Activated CD4-positive, alpha-beta T cell treated with anti-CD3 and anti-CD28 coated beads, Interleukin-2, amount 10 ng/mL, durations not matched to agents 7 days and 5 days (primary cell): ENCODE data around the gene TAF10. TPM values are rescaled to one million over a fixed set of nuclear protein-coding genes. Genes with fewer than 3 reads are reported as not detected.

Source experiments
- CTCF ChIA-PET: fragments of 350-600 bp; sonication (Branson Sonifier 250); formaldehyde crosslinking; loops from one replicate; lab custom pipeline; 2021; ENCODE audit warnings: antibody characterized with exemption; lab: Charles Lee
- POLR2A ChIA-PET: fragments of 350-600 bp; sonication (Branson Sonifier 250); formaldehyde crosslinking; loops from one replicate; lab custom pipeline; 2021; ENCODE audit warnings: antibody characterized with exemption; lab: Charles Lee
- DNase-seq: peaks from one replicate; pipeline ENCODE4 v3.0.0-alpha.2; 2020
- H3K27ac Mint-ChIP-seq: one replicate; pipeline ENCODE4 v1.8.0; 2021; ENCODE audit warnings: mild to moderate bottlenecking, moderate library complexity, mixed read lengths
- H3K27me3 Mint-ChIP-seq: one replicate; pipeline ENCODE4 v1.8.0; 2021; ENCODE audit warnings: mixed read lengths
- H3K36me3 Mint-ChIP-seq: one replicate; pipeline ENCODE4 v1.8.0; 2021; ENCODE audit warnings: low read depth, mixed read lengths
- H3K4me1 Mint-ChIP-seq: one replicate; pipeline ENCODE4 v1.8.0; 2021; ENCODE audit warnings: mixed read lengths
- H3K4me3 Mint-ChIP-seq: one replicate; pipeline ENCODE4 v1.8.0; 2021; ENCODE audit warnings: mild to moderate bottlenecking, moderate library complexity, mixed read lengths
- H3K9me3 Mint-ChIP-seq: one replicate; pipeline ENCODE4 v1.8.0; 2021; ENCODE audit warnings: mixed read lengths
- total RNA-seq, 2 experiments: library from RNA; stranded (reverse); gene quantifications; one replicate each; pipeline ENCODE4 v1.2.3, GENCODE V29; 2021

TAF10 gene
- total RNA-seq, 2 experiments from 2014 or later: 138 to 156 TPM

- Mint-ChIP-seq H3K36me3 (no peaks in the 10 kb centered on the region), H3K27ac (no peak overlapping the region), H3K9me3 (no peaks in the 10 kb centered on the region), H3K27me3 (peaks cover 13% of the 10 kb centered on the region), H3K4me3 (no peak overlapping the region), H3K4me1 (peaks cover 8% of the 10 kb centered on the region)
- POLR2A ChIA-PET: interaction anchor here (0.8 kb wide), 1 partner anchor 13 kb away, joined by 3 read pairs; no protein-coding TSS in a partner anchor
- DNase-seq: no peak
- CTCF ChIA-PET: interaction anchor here (2.2 kb wide), 1 partner anchor 13 kb away, joined by 6 read pairs; no protein-coding TSS in a partner anchor
Measured at GRCh38 chr11:6652182-6652581, 40.2 kb upstream of the TAF10 start.

- no peak overlapping the region for H3K4me3 Mint-ChIP-seq
- H3K27ac Mint-ChIP-seq: no peak overlapping the region
- H3K9me3 Mint-ChIP-seq: no peaks in the 10 kb centered on the region
- ChIA-PET POLR2A (no interaction called here), CTCF (interaction anchor here (0.5 kb wide), 1 partner anchor 21 kb away, joined by 3 read pairs; no protein-coding TSS in a partner anchor)
- peaks cover 1% of the 10 kb centered on the region for H3K4me1 Mint-ChIP-seq
- DNase-seq: no peak
- peaks cover 1% of the 10 kb centered on the region for H3K27me3 Mint-ChIP-seq
- no peaks in the 10 kb centered on the region for H3K36me3 Mint-ChIP-seq
Measured at GRCh38 chr11:6650980-6651379, 39.0 kb upstream of the TAF10 start.

GRCh38 chr11:6650104-6650503, 38.1 kb upstream of the TAF10 start:
- Mint-ChIP-seq H3K36me3 (no peaks in the 10 kb centered on the region), H3K9me3 (no peaks in the 10 kb centered on the region), H3K4me1 (no peaks in the 10 kb centered on the region), H3K4me3 (no peak overlapping the region), H3K27ac (no peak overlapping the region), H3K27me3 (no peaks in the 10 kb centered on the region)
- CTCF ChIA-PET: interaction anchor here (0.8 to 2.3 kb wide), 9 partner anchors 9 to 297 kb away, joined by 3 to 10 read pairs (median 5); partner anchors contain the start of genes MRPL17 and TPP1
- no peak for DNase-seq
- POLR2A ChIA-PET: no interaction called here

GRCh38 chr11:6648501-6648900, 36.5 kb upstream of the TAF10 start:
- H3K36me3 Mint-ChIP-seq: no peaks in the 10 kb centered on the region
- DNase-seq: no peak
- POLR2A ChIA-PET: interaction anchor here (0.5 kb wide), 1 partner anchor 36 kb away, joined by 3 read pairs; no protein-coding TSS in a partner anchor
- CTCF ChIA-PET: interaction anchor here (0.9 to 2.3 kb wide), 5 partner anchors 9 to 144 kb away, joined by 3 to 10 read pairs (median 3); partner anchors contain the start of gene TPP1
- no peaks in the 10 kb centered on the region for H3K9me3 Mint-ChIP-seq
- H3K27me3 Mint-ChIP-seq: no peaks in the 10 kb centered on the region
- H3K4me1 Mint-ChIP-seq: no peaks in the 10 kb centered on the region
- no peak overlapping the region for H3K4me3 Mint-ChIP-seq
- no peak overlapping the region for H3K27ac Mint-ChIP-seq

GRCh38 chr11:6647836-6648235, 35.8 kb upstream of the TAF10 start:
- CTCF ChIA-PET: interaction anchor here (0.5 to 1.7 kb wide), 8 partner anchors 10 to 143 kb away, joined by 3 to 6 read pairs (median 3); partner anchors contain the start of gene MRPL17

GRCh38 chr11:6646918-6647679, 35.1 kb upstream of the TAF10 start:
- Mint-ChIP-seq H3K9me3 (no peaks in the 10 kb centered on the region), H3K27ac (no peak overlapping the region), H3K4me3 (no peak overlapping the region), H3K4me1 (no peaks in the 10 kb centered on the region), H3K36me3 (no peaks in the 10 kb centered on the region), H3K27me3 (no peaks in the 10 kb centered on the region)
- ChIA-PET CTCF (interaction anchor here (0.5 to 1.7 kb wide), 8 partner anchors 13 to 142 kb away, joined by 3 to 6 read pairs (median 3); partner anchors contain the start of gene MRPL17), POLR2A (no interaction called here)
- DNase-seq: peak; percentile 38

More at GRCh38 chr11:6647836-6648235, 35.8 kb upstream of the TAF10 start:
- Mint-ChIP-seq H3K4me3 (no peak overlapping the region), H3K27ac (no peak overlapping the region), H3K36me3 (no peaks in the 10 kb centered on the region), H3K9me3 (no peaks in the 10 kb centered on the region), H3K27me3 (no peaks in the 10 kb centered on the region), H3K4me1 (no peaks in the 10 kb centered on the region)
- no peak for DNase-seq
- POLR2A ChIA-PET: interaction anchor here (0.5 kb wide), 1 partner anchor 37 kb away, joined by 3 read pairs; no protein-coding TSS in a partner anchor

GRCh38 chr11:6646576-6646917, 34.5 kb upstream of the TAF10 start:
- ChIA-PET POLR2A (no interaction called here), CTCF (interaction anchor here (0.6 to 1.7 kb wide), 5 partner anchors 18 to 37 kb away, joined by 3 to 6 read pairs (median 3); partner anchors contain the start of gene MRPL17)
- Mint-ChIP-seq H3K4me1 (no peaks in the 10 kb centered on the region), H3K27me3 (no peaks in the 10 kb centered on the region), H3K9me3 (no peaks in the 10 kb centered on the region), H3K36me3 (no peaks in the 10 kb centered on the region), H3K27ac (no peak overlapping the region), H3K4me3 (no peak overlapping the region)
- no peak for DNase-seq

GRCh38 chr11:6646071-6646470, 34.1 kb upstream of the TAF10 start:
- DNase-seq: no peak
- ChIA-PET POLR2A (no interaction called here), CTCF (interaction anchor here (0.6 to 1.7 kb wide), 2 partner anchors 27 to 37 kb away, joined by 3 to 6 read pairs; partner anchors contain the start of gene MRPL17)
- Mint-ChIP-seq H3K4me1 (no peaks in the 10 kb centered on the region), H3K36me3 (no peaks in the 10 kb centered on the region), H3K27me3 (no peaks in the 10 kb centered on the region), H3K9me3 (no peaks in the 10 kb centered on the region), H3K4me3 (no peak overlapping the region), H3K27ac (no peak overlapping the region)

- no peak for DNase-seq
- no peak overlapping the region for H3K4me3 Mint-ChIP-seq
- no peaks in the 10 kb centered on the region for H3K9me3 Mint-ChIP-seq
- no peak overlapping the region for H3K27ac Mint-ChIP-seq
- H3K4me1 Mint-ChIP-seq: no peaks in the 10 kb centered on the region
- H3K36me3 Mint-ChIP-seq: no peaks in the 10 kb centered on the region
- ChIA-PET POLR2A (no interaction called here), CTCF (interaction anchor here (0.6 to 1.5 kb wide), 4 partner anchors 11 to 95 kb away, joined by 3 read pairs; no protein-coding TSS in a partner anchor)
- no peaks in the 10 kb centered on the region for H3K27me3 Mint-ChIP-seq
Measured at GRCh38 chr11:6642957-6643356, 30.9 kb upstream of the TAF10 start.

GRCh38 chr11:6640985-6641701, 29.1 kb upstream of the TAF10 start:
- no peak overlapping the region for H3K27ac Mint-ChIP-seq
- H3K27me3 Mint-ChIP-seq: no peaks in the 10 kb centered on the region
- no peaks in the 10 kb centered on the region for H3K4me1 Mint-ChIP-seq
- no peaks in the 10 kb centered on the region for H3K9me3 Mint-ChIP-seq
- H3K4me3 Mint-ChIP-seq: no peak overlapping the region
- CTCF ChIA-PET: interaction anchor here (0.9 to 2.3 kb wide), 4 partner anchors 9 to 47 kb away, joined by 3 to 7 read pairs (median 4); no protein-coding TSS in a partner anchor
- H3K36me3 Mint-ChIP-seq: no peaks in the 10 kb centered on the region
- DNase-seq: no peak
- POLR2A ChIA-PET: no interaction called here

- no peak for DNase-seq
- POLR2A ChIA-PET: no interaction called here
- no peaks in the 10 kb centered on the region for H3K4me1 Mint-ChIP-seq
- H3K9me3 Mint-ChIP-seq: no peaks in the 10 kb centered on the region
- H3K27me3 Mint-ChIP-seq: no peaks in the 10 kb centered on the region
- no peak overlapping the region for H3K27ac Mint-ChIP-seq
- CTCF ChIA-PET: interaction anchor here (0.9 to 2.3 kb wide), 4 partner anchors 9 to 48 kb away, joined by 3 to 7 read pairs (median 5); no protein-coding TSS in a partner anchor
- no peaks in the 10 kb centered on the region for H3K36me3 Mint-ChIP-seq
- H3K4me3 Mint-ChIP-seq: no peak overlapping the region
Measured at GRCh38 chr11:6640036-6640984, 28.3 kb upstream of the TAF10 start.
